ENCODE results near the gene MAPK8.
"Not testable (repeated sequence)": the region's sequence is repeated elsewhere in the genome, so short reads cannot be mapped to it uniquely, and the experiment has no call there.

DNA sequence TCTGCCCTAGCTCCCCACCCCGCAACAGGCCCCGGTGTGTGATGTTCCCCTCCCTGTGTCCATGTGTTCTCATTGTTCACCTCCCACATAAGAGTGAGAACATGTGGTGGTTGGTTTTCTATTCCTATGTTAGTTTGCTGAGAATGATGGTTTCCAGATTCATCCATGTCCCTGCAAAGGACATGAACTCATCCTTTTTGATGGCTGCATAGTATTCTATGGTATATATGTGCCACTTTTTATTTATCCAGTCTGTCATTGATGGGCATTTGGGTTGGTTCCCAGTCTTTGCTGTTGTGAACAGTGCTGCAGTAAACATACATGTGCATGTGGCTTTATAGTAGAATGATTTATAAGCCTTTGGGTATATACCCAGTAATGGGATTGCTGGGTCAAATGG is 41.1 kb downstream of the MAPK8 start:
- TF ChIP-seq, protein P1, sequence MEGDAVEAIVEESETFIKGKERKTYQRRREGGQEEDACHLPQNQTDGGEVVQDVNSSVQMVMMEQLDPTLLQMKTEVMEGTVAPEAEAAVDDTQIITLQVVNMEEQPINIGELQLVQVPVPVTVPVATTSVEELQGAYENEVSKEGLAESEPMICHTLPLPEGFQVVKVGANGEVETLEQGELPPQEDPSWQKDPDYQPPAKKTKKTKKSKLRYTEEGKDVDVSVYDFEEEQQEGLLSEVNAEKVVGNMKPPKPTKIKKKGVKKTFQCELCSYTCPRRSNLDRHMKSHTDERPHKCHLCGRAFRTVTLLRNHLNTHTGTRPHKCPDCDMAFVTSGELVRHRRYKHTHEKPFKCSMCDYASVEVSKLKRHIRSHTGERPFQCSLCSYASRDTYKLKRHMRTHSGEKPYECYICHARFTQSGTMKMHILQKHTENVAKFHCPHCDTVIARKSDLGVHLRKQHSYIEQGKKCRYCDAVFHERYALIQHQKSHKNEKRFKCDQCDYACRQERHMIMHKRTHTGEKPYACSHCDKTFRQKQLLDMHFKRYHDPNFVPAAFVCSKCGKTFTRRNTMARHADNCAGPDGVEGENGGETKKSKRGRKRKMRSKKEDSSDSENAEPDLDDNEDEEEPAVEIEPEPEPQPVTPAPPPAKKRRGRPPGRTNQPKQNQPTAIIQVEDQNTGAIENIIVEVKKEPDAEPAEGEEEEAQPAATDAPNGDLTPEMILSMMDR (IDR thresholded peaks at IDR 0.05): not testable (repeated sequence)
- TF ChIP-seq POLR2AphosphoS5 (IDR thresholded peaks at IDR 0.05): not testable (repeated sequence)
